Measurements from ENCODE around the gene OR10G2. TPM values are rescaled to one million over a fixed set of nuclear protein-coding genes. Genes with fewer than 3 reads are reported as not detected.
"Not testable (repeated sequence)": the region's sequence is repeated elsewhere in the genome, so short reads cannot be mapped to it uniquely, and the experiment has no call there.

OR10G2 gene
- total RNA-seq, 1 donor from 2014 or later, result not detected

DNA sequence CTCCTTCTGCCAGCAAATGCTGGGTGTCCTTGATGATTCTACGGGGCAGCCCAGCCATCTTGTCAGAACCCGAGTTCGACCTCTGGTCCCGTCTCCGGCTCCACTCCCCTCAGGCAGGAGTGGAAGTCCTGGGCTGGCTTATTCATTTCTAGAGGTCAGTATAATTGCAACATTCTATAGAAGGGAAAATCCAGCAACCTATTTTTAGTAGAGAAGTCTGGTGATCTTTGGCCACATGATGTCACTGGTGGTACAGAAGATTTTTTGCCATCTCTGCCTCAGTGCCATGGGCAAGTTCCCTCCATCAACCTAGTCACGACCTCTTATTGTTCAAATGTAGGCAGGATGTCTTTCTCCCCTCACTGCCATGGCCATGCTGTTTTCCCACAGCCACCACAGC lies 22.4 kb downstream of the OR10G2 start:
- DNase-seq (no peak), ATAC-seq (ENCODE audit: poor library complexity) (no peak)
- intact Hi-C loops (cut with DNase I), result no loop called here

DNA sequence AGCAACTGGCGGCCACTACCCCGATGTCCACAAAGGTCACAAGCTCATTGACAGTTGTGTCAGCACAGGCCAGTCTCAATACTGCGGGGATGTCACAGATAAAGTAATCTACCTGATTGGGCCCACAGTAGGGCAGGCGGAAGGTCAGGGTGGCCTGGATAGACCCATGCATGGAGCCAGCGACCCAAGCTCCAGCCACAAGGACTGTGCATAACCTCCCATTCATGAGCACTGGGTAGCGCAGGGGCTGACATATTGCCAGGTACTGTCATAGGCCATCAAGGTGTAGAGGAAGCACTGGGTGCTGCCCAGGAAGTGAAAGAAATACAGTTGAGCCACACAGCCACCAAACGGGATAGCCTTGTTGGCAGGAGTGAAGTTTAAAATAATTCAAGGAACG lies 32.6 kb downstream of the OR10G2 start:
- DNase-seq; intact Hi-C loops (cut with DNase I); ATAC-seq (ENCODE audit: poor library complexity): not testable (repeated sequence)

DNA sequence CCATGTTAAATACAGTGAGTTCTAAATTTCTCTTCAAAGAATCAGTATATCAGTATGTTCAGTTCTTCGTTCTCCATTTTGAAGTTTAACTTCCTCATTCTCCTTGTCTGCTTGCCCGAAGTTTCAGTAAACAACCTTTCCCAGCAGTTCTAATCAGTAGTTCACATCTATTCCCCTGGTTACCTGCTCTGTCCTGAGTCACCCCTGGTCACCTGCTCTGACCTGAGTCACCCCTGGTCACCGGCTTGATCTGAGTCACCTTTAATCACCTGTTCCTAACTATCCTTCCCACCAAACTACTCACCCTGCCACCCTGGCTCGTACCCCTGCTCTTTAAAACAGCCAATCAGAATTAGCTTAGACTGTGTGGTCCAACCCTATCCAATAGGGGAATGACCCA lies 45.4 kb downstream of the OR10G2 start:
- ATAC-seq (ENCODE audit: poor library complexity) (no peak), DNase-seq (no peak)
- intact Hi-C loops (cut with DNase I), result no loop called here

Other genes starting within 250 kb of the OR10G2 start
- gene CHD8, start 178.8 kb downstream of the OR10G2 start, total RNA-seq, result 25.5 TPM
- 16.9 TPM for gene RAB2B, start 158.0 kb downstream of the OR10G2 start, total RNA-seq
- gene TOX4, start 157.7 kb downstream of the OR10G2 start, total RNA-seq, result 78.1 TPM
- gene METTL3, start 123.6 kb downstream of the OR10G2 start, total RNA-seq, result 24.3 TPM
- gene SALL2, start 108.6 kb downstream of the OR10G2 start, total RNA-seq, result 3.1 TPM
- not detected for gene OR10G3, start 54.9 kb downstream of the OR10G2 start, total RNA-seq
- not detected for gene OR4E2, start 18.9 kb upstream of the OR10G2 start, total RNA-seq
- gene OR4E1, start 38.9 kb upstream of the OR10G2 start, total RNA-seq, result not detected

Measured in Right ventricle myocardium superior (tissue), 1 donor.